A673 (cell line): ENCODE results near the gene CHGA. TPM values are rescaled to one million over a fixed set of nuclear protein-coding genes. Genes with fewer than 3 reads are reported as not detected.

ENCODE experiments used
- BruUV-seq: library from RNA; stranded (reverse); fragments of 400-500 nt; replicated peaks from 2 replicates; lab custom pipeline; 2021; lab: Mats Ljungman, UMichigan
- CTCF ChIA-PET: fragments of 300-600 bp; sonication (Branson Sonifier 250); formaldehyde crosslinking; loops from one replicate; lab custom pipeline; 2022; ENCODE audit warnings: antibody characterized with exemption; lab: Charles Lee
- POLR2A ChIA-PET: fragments of 300-600 bp; sonication (Branson Sonifier 250); formaldehyde crosslinking; loops from one replicate; lab custom pipeline; 2022; ENCODE audit warnings: antibody characterized with exemption; ENCODE audit not compliant: low non-redundant PET; lab: Charles Lee
- DNase-seq: peaks from one replicate; pipeline ENCODE4 v3.0.0-alpha.2; 2015; ENCODE audit warnings: low spot score
- H3K27ac ChIP-seq: fragments of 200-600 bp; sonication (generic); 2 replicates; pipeline ENCODE4 v1.5.1; 2016; ENCODE audit warnings: mixed run types, low read depth, mild to moderate bottlenecking, mixed read lengths, antibody characterized with exemption, low read length; ENCODE audit not compliant: poor library complexity, severe bottlenecking
- H3K27me3 ChIP-seq: fragments of 200-600 bp; sonication (generic); replicated peaks from 2 replicates; pipeline ENCODE4 v1.6.1; 2017; ENCODE audit warnings: mixed run types, low read depth, mild to moderate bottlenecking, mixed read lengths, antibody characterized with exemption, low read length; ENCODE audit not compliant: insufficient read depth, poor library complexity
- H3K36me3 ChIP-seq: fragments of 200-600 bp; sonication (generic); 2 replicates; pipeline ENCODE4 v1.6.1; 2016; ENCODE audit warnings: mixed run types, mild to moderate bottlenecking, mixed read lengths, antibody characterized with exemption, low read length; ENCODE audit not compliant: insufficient read depth, poor library complexity, severe bottlenecking
- H3K4me1 ChIP-seq: fragments of 200-600 bp; sonication (generic); 2 replicates; pipeline ENCODE4 v1.6.1; 2017; ENCODE audit warnings: mixed run types, mild to moderate bottlenecking, mixed read lengths, antibody characterized with exemption, low read length; ENCODE audit not compliant: insufficient read depth, poor library complexity, severe bottlenecking
- H3K4me3 ChIP-seq: fragments of 200-600 bp; sonication (generic); 2 replicates; pipeline ENCODE4 v1.5.1; 2016; ENCODE audit warnings: low read depth, mixed run types, mild to moderate bottlenecking, mixed read lengths, low read length; ENCODE audit not compliant: poor library complexity, severe bottlenecking
- H3K9me3 ChIP-seq: fragments of 200-600 bp; sonication (generic); 2 replicates; pipeline ENCODE4 v1.6.1; 2016; ENCODE audit warnings: mixed run types, low read depth, mild to moderate bottlenecking, mixed read lengths, antibody characterized with exemption, low read length; ENCODE audit not compliant: poor library complexity, severe bottlenecking
- CTCF ChIP-seq: fragments of 300-800, 200-600 bp; sonication (generic); conservative IDR thresholded peaks from 2 replicates; pipeline ENCODE4 v1.5.1; 2017; ENCODE audit warnings: low read depth, mild to moderate bottlenecking, antibody characterized with exemption, low read length, moderate library complexity, mixed read lengths
- EZH2 ChIP-seq: fragments of 200-600 bp; sonication (generic); IDR thresholded peaks from 2 replicates; pipeline ENCODE4 v1.6.1; 2017; ENCODE audit warnings: borderline replicate concordance, low read depth, mild to moderate bottlenecking, mixed read lengths, antibody characterized with exemption, low read length; ENCODE audit not compliant: poor library complexity, severe bottlenecking
- intact Hi-C: fragments of 100-400 bp; cut with micrococcal nuclease; formaldehyde crosslinking; loops from one replicate; pipeline ENCODE4 v1.10.0; 2022; ENCODE audit not compliant: unreplicated experiment
- total RNA-seq: library from RNA; stranded (reverse); gene quantifications from 2 replicates; pipeline ENCODE4 v1.2.3, GENCODE V29; 2021

The CHGA gene
- total RNA-seq, 1 experiment from 2014 or later = 14.8 TPM

- POLR2A ChIA-PET = no interaction called here
- DNase-seq = no peak
- Histone ChIP-seq H3K36me3 (no peaks in the 10 kb centered on the region), H3K27me3 (no peaks in the 10 kb centered on the region), H3K9me3 (no peaks in the 10 kb centered on the region), H3K4me3 (no peak overlapping the region), H3K4me1 (no peaks in the 10 kb centered on the region), H3K27ac (no peak overlapping the region)
- intact Hi-C loops = no loop called here
- BruUV-seq = no TSS peak
- TF ChIP-seq CTCF (no peak), EZH2 (no peak)
- CTCF ChIA-PET = interaction anchor here (0.6 kb wide), 1 partner anchor 240 kb away, joined by 3 read pairs; no protein-coding TSS in a partner anchor
These were observed 16.1 kb downstream of the CHGA start for GRCh38 chr14:92938890-92939671.

- no peaks in the 10 kb centered on the region for H3K27me3 ChIP-seq
- intact Hi-C loops = no loop called here
- no peak overlapping the region for H3K4me3 ChIP-seq
- H3K36me3 ChIP-seq = no peaks in the 10 kb centered on the region
- no peak overlapping the region for H3K27ac ChIP-seq
- H3K4me1 ChIP-seq = no peaks in the 10 kb centered on the region
- ChIA-PET CTCF (no interaction called here), POLR2A (no interaction called here)
- no peaks in the 10 kb centered on the region for H3K9me3 ChIP-seq
- BruUV-seq = no TSS peak
- no peak for DNase-seq
- TF ChIP-seq CTCF = no peak
- no peak for TF ChIP-seq EZH2
These were observed 16.7 kb downstream of the CHGA start for GRCh38 chr14:92939699-92940098.

- Histone ChIP-seq H3K4me1 (no peaks in the 10 kb centered on the region), H3K36me3 (no peaks in the 10 kb centered on the region), H3K27ac (no peak overlapping the region), H3K4me3 (no peak overlapping the region), H3K9me3 (no peaks in the 10 kb centered on the region), H3K27me3 (no peaks in the 10 kb centered on the region)
- CTCF ChIA-PET = no interaction called here
- no peak for DNase-seq
- TF ChIP-seq CTCF = no peak
- no peak for TF ChIP-seq EZH2
- POLR2A ChIA-PET = no interaction called here
- intact Hi-C loops = no loop called here
- no TSS peak for BruUV-seq
These were observed 17.6 kb downstream of the CHGA start for GRCh38 chr14:92940543-92940942.
